GM08714 (cell line): Measurements from ENCODE around the gene ARFRP1.
A peak's percentile ranks its signal among the peaks of the same experiment; 100 is the strongest.

Source experiments
- H3K4me3 ChIP-seq: fragments of 200-500 bp; sonication (Bioruptor generic); 2 replicates; pipeline ENCODE4 v1.5.1; 2014; ENCODE audit warnings: mild to moderate bottlenecking, low read length, inconsistent platforms
- ZNF274 ChIP-seq: IDR thresholded peaks from 2 replicates; pipeline ENCODE4 v1.6.1; 2012; ENCODE audit warnings: mild to moderate bottlenecking, low read depth, low read length

Gene ARFRP1

GRCh38 chr20:63746751-63747315 lies 39.1 kb upstream of the ARFRP1 start:
- TF ChIP-seq ZNF274 = no peak
- H3K4me3 ChIP-seq = no peak overlapping the region

GRCh38 chr20:63745961-63746731 lies 38.4 kb upstream of the ARFRP1 start:
- no peak overlapping the region for H3K4me3 ChIP-seq
- TF ChIP-seq ZNF274 = no peak

GRCh38 chr20:63745424-63745805 lies 37.6 kb upstream of the ARFRP1 start:
- TF ChIP-seq ZNF274 = no peak
- H3K4me3 ChIP-seq = no peak overlapping the region

DNA sequence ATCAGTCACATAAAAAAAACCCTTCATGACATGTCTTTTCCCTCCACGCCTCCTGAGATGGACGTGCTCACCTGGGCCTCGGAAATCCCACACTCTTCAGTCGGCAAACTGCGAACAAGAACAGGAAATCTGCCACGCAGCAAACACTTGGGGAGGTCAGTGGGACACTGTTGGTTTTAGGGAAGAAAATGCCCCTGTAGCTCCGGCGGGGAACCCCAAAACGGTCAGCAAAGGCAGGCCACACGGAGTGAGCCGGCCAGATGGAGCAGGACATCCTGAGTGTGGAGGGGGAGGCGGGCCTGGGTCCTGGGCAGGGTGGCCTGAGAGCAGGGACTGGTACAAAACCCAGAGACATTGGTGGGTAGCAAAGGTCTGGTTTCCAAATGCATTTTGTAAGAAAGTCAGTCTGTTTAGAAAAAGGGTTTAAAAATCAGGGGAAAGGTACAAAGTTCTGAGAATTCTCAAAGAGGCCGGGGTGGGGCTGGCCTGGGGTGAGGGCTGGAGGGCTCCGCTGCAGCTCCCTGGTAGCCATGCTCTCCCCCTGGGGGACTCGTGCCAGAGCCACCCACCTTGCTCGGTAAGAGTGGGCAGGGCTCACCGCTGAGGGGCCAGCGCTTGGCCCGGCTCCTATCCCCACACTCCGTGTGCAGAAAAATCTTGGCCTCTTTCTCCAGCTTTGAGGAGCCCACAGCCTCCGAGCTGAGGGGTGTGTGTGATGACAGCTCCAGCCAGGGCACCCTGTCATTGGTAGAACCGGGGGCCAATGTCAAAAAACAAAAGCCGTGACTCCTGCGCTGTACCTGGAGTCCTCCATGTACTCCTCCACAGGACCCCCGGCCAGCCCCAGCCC lies 37.0 kb upstream of the ARFRP1 start:
- TF ChIP-seq ZNF274 = no peak
- H3K4me3 ChIP-seq = no peak overlapping the region

DNA sequence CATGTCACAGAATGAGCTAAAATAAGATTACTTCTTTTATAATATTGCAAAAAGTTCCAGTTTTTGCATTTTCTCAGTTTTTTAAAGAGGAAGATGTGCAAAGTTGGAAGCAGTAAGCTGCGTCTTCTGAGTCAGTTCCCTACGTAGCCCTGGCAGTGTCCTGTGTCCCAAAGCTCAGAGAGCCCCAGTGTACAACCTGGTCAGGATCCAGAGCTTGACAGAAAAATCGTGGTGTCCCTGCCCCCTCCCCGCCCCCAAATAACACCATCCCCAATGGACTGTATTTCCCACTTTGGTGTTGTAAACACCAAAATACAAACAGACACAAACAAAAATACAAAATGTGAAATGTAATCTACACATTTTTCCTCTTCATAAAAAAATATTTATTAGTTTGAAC lies 36.4 kb upstream of the ARFRP1 start:
- no peak for TF ChIP-seq ZNF274
- H3K4me3 ChIP-seq = no peak overlapping the region

GRCh38 chr20:63743210-63743970 lies 35.6 kb upstream of the ARFRP1 start:
- no peak overlapping the region for H3K4me3 ChIP-seq
- TF ChIP-seq ZNF274 = no peak

- H3K4me3 ChIP-seq = no peak overlapping the region
- no peak for TF ChIP-seq ZNF274
Measured at GRCh38 chr20:63742381-63743024, 34.7 kb upstream of the ARFRP1 start.

- no peak overlapping the region; the same call in 1 of the 2 replicates for H3K4me3 ChIP-seq
- no peak for TF ChIP-seq ZNF274
Measured at GRCh38 chr20:63741676-63742380, 34.1 kb upstream of the ARFRP1 start.

DNA sequence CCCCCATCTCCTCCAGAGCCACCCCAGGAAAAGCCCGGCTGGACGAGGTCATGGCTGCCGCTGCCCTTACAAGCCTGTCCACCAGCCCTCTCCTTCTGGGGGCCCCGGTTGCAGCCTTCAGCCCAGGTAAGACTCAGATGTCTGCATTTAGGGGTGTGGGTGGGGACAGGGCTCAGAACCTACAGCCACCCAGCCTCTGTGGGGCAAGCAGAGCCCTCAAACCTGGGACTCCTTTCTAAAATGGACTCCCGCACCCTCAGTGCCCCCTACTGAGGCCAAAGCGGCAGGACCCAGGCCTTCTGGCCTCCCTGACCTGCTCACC lies 33.5 kb upstream of the ARFRP1 start:
- peak overlapping the region; percentile 60; the same call in 1 of the 2 replicates for H3K4me3 ChIP-seq
- no peak for TF ChIP-seq ZNF274

- peak overlapping the region; percentile 60; the same call in 1 of the 2 replicates for H3K4me3 ChIP-seq
- no peak for TF ChIP-seq ZNF274
Measured at GRCh38 chr20:63740627-63741353, 33.0 kb upstream of the ARFRP1 start.

GRCh38 chr20:63740070-63740626 lies 32.4 kb upstream of the ARFRP1 start:
- no peak for TF ChIP-seq ZNF274
- peak overlapping the region; percentile 60 for H3K4me3 ChIP-seq

DNA sequence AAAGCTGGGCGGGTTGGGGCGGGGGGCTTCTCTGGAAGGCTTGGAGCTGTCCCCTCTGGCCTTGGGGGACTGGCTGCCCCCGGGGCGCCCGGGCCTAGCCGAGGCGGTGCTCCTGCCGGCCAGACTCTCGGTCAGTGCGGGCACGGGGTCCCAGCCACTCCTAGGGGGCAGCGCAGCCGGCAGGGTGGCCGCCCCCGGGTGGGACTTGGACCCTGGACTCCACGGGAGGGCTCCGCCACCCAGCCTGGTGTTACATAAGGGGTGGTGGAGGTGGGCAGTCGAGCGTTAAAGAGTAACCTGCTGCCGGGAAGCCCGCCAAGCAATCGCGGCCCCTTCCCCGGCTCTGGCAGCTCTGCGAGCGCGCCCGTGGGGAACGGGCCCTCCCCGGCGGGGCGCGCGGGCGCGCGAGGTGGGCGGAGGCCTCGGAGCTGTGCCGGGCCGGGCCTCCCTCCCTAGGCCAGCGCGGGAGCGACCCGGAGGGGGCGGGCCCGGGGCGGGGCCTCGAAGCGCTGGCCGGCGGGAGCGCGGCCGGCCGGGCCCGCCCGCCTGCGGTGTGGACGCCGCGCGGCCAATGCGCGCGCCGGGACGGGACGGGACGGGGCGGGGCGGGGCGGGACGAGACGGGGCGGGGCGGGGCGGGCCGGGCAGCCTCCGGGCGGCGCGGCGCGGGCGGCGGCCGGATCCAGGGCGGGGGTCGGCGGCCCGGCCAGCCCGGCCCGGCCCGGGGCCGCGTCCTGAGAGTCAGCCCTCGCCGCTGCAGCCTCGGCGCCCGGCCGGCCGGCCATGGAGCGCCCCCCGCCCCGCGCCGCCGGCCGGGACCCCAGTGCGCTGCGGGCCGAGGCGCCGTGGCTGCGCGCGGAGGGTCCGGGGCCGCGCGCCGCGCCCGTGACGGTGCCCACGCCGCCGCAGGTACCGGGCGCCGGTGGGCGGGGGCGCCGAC lies 31.6 kb upstream of the ARFRP1 start, which contains the start of gene SLC2A4RG:
Gene SLC2A4RG, plus strand, starts transcription at position 647 of the 940 bp plus-strand sequence. Its CDS starts 137 bp downstream, at position 784.
- no peak for TF ChIP-seq ZNF274
- H3K4me3 ChIP-seq = peak within 1 kb of the TSS; percentile 60
